Endodermal cell (in vitro differentiated cells): ENCODE measurements around the gene SLC4A1AP. TPM values are rescaled to one million over a fixed set of nuclear protein-coding genes. Genes with fewer than 3 reads are reported as not detected.

Experiments
- DNase-seq: peaks from one replicate; pipeline ENCODE4 v3.0.0-alpha.2; 2017
- H3K27ac ChIP-seq: 2 replicates; pipeline ENCODE4 v1.5.1; 2013; ENCODE audit warnings: mild to moderate bottlenecking, low read depth, low read length, moderate library complexity
- H3K27me3 ChIP-seq: 2 replicates; pipeline ENCODE4 v1.6.1; 2013; ENCODE audit warnings: mild to moderate bottlenecking, low read length, moderate library complexity; ENCODE audit not compliant: insufficient read depth, control insufficient read depth, poor library complexity, severe bottlenecking
- H3K36me3 ChIP-seq: 2 replicates; pipeline ENCODE4 v1.7.0; 2013; ENCODE audit warnings: mild to moderate bottlenecking, low read length, moderate library complexity; ENCODE audit not compliant: control insufficient read depth, insufficient read depth
- H3K4me1 ChIP-seq: one replicate; pipeline ENCODE4 v1.7.0; 2013; ENCODE audit warnings: low read length; ENCODE audit not compliant: control insufficient read depth, insufficient read depth
- H3K4me3 ChIP-seq: 2 replicates; pipeline ENCODE4 v1.5.1; 2013; ENCODE audit warnings: mild to moderate bottlenecking, low read length, moderate library complexity
- H3K9ac ChIP-seq: 2 replicates; pipeline ENCODE4 v1.6.1; 2013; ENCODE audit warnings: mild to moderate bottlenecking, low read length, moderate library complexity; ENCODE audit not compliant: poor library complexity, severe bottlenecking; ENCODE audit errors: extremely low read depth
- H3K9me3 ChIP-seq: 2 replicates; pipeline ENCODE4 v1.6.1; 2013; ENCODE audit warnings: mild to moderate bottlenecking, low read length, moderate library complexity; ENCODE audit not compliant: control insufficient read depth
- H3K27ac Mint-ChIP-seq: 2 replicates; pipeline ENCODE4 v1.8.0; 2020; ENCODE audit warnings: mixed read lengths
- H3K27me3 Mint-ChIP-seq: 2 replicates; pipeline ENCODE4 v1.8.0; 2021; ENCODE audit warnings: mild to moderate bottlenecking, mixed read lengths; ENCODE audit not compliant: insufficient read depth
- H3K36me3 Mint-ChIP-seq: 2 replicates; pipeline ENCODE4 v1.8.0; 2020; ENCODE audit warnings: low read depth, mixed read lengths
- H3K4me1 Mint-ChIP-seq: 2 replicates; pipeline ENCODE4 v1.8.0; 2020; ENCODE audit warnings: mixed read lengths
- H3K4me3 Mint-ChIP-seq: 2 replicates; pipeline ENCODE4 v1.8.0; 2020; ENCODE audit warnings: mild to moderate bottlenecking, moderate library complexity, mixed read lengths
- H3K9me3 Mint-ChIP-seq: 2 replicates; pipeline ENCODE4 v1.8.0; 2020; ENCODE audit warnings: mild to moderate bottlenecking, mixed read lengths
- CTCF ChIP-seq: fragments of 200-600 bp; sonication (generic); conservative IDR thresholded peaks from 2 replicates; pipeline ENCODE4 v1.5.0; 2021; ENCODE audit warnings: antibody characterized with exemption, mild to moderate bottlenecking
- WGBS, 2 experiments: methylation state at CpG; one replicate each; pipeline versions ENCODE4 v1.1.5 to v1.1.7; 2013; ENCODE audit warnings: missing lambda C conversion rate in 2 of 2, mixed read lengths in 1 of 2; ENCODE audit not compliant: insufficient coverage in 1 of 2, insufficient read length in 1 of 2; 5-methylcytosine and 5-hydroxymethylcytosine counted together
- total RNA-seq, 2 donors: library from RNA; stranded (reverse); fragmentation: NEBNext Ultra II Directional in 1 of 2; extraction: Animal tissue kit (Norgen Biotek cat#: 25700) in 1 of 2; gene quantifications; 2 replicates in 1 of 2; 3 replicates in 1 of 2; pipeline ENCODE4 v1.2.1, GENCODE V29; 2021

SLC4A1AP gene
- total RNA-seq, 2 donors from 2014 or later, result 24.7 to 24.9 TPM

DNA sequence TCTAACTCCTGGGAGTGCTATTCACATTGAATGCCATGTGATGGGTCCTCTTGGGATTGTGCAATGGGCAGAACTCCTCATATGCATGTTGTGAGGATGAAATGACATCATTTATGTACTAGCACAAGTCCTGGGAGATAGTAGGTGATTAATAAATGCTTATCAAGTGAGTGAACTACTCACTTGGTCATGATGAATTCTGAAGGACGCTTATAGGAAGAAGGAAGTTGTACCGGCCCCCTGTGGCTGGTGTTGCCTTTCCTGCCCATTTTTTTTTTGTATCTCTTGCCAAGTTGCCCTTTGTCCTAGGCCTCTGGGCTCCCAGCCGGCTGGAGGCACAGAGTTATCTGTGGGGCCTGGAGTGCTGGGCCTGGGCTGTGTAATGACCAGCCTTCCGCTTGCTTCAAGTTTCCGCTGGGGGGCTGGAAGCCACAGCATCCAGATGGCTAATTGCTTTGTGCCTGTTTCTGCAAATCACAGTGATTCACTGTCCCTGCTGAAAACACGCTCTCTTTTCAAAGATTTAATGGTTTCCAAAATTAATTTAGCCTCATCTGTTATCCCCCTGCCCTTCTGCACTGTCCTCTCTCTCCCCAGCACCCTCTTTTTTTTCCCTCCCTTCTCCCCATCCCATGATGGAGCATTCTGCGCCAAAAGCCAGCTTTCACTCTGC lies 74.1 kb downstream of the SLC4A1AP start:
- no peak overlapping the region for H3K27ac ChIP-seq
- 80 to 84% methylated on average over 7 of the region's 7 CpGs for WGBS, 2 experiments
- H3K36me3 ChIP-seq, result no peaks in the 10 kb centered on the region
- Mint-ChIP-seq H3K4me3 (no peak overlapping the region), H3K27me3 (peaks cover 3% of the 10 kb centered on the region), H3K9me3 (peaks cover 16% of the 10 kb centered on the region), H3K36me3 (no peaks in the 10 kb centered on the region), H3K4me1 (peaks cover 11% of the 10 kb centered on the region), H3K27ac (no peak overlapping the region)
- no peaks in the 10 kb centered on the region for H3K9me3 ChIP-seq
- no peak overlapping the region for H3K4me3 ChIP-seq
- no peak for DNase-seq
- H3K27me3 ChIP-seq, result no peaks in the 10 kb centered on the region
- no peak for TF ChIP-seq CTCF
- no peak overlapping the region for H3K9ac ChIP-seq
- no peaks in the 10 kb centered on the region for H3K4me1 ChIP-seq

- Mint-ChIP-seq H3K9me3 (peaks cover 17% of the 10 kb centered on the region), H3K4me3 (no peak overlapping the region), H3K4me1 (peaks cover 11% of the 10 kb centered on the region), H3K36me3 (no peaks in the 10 kb centered on the region), H3K27ac (no peak overlapping the region), H3K27me3 (peaks cover 3% of the 10 kb centered on the region)
- WGBS, 2 experiments, result 92 to 94% methylated on average over 8 to 13 of the region's 13 CpGs
- Histone ChIP-seq H3K9ac (no peak overlapping the region), H3K27me3 (no peaks in the 10 kb centered on the region), H3K9me3 (no peaks in the 10 kb centered on the region), H3K4me1 (no peaks in the 10 kb centered on the region), H3K4me3 (no peak overlapping the region), H3K27ac (no peak overlapping the region), H3K36me3 (no peaks in the 10 kb centered on the region)
- no peak for TF ChIP-seq CTCF
- DNase-seq, result no peak
These were observed 74.8 kb downstream of the SLC4A1AP start for GRCh38 chr2:27738349-27739057.

DNA sequence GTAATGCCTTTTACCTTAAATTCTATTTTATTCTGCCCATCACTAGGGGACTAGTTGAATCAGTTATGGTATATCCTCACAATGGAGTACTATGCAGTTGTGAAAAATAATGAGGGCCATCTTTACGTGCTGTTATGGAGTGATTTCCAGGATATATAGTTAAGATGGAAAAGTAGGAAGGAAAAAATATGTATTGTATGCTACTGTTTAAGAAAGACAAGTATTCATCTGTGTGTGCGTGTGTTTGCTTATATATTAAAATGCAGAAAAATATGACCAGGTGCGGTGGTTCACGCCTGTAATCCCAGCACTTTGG lies 75.3 kb downstream of the SLC4A1AP start:
- Histone ChIP-seq H3K27ac (no peak overlapping the region), H3K9me3 (no peaks in the 10 kb centered on the region), H3K36me3 (no peaks in the 10 kb centered on the region), H3K4me1 (no peaks in the 10 kb centered on the region), H3K27me3 (no peaks in the 10 kb centered on the region), H3K4me3 (no peak overlapping the region), H3K9ac (no peak overlapping the region)
- TF ChIP-seq CTCF, result no peak
- peaks cover 17% of the 10 kb centered on the region for H3K9me3 Mint-ChIP-seq
- peaks cover 5% of the 10 kb centered on the region for H3K27me3 Mint-ChIP-seq
- WGBS, 2 experiments, result 93 to 96% methylated on average over 1 to 4 of the region's 4 CpGs
- H3K4me1 Mint-ChIP-seq, result peaks cover 11% of the 10 kb centered on the region
- no peaks in the 10 kb centered on the region for H3K36me3 Mint-ChIP-seq
- H3K27ac Mint-ChIP-seq, result no peak overlapping the region
- DNase-seq, result no peak
- H3K4me3 Mint-ChIP-seq, result no peak overlapping the region
